GM12878 (cell line): ENCODE data around the gene CHDH. TPM values are rescaled to one million over a fixed set of nuclear protein-coding genes. Genes with fewer than 3 reads are reported as not detected.
A peak's percentile ranks its signal among the peaks of the same experiment; 100 is the strongest.

Source experiments
- ATAC-seq: fragments of 200-7000 bp; cut with Tn5 transposase; 3 replicates; pipeline ENCODE4 v1.9.1; 2020; ENCODE audit warnings: mild to moderate bottlenecking, moderate library complexity
- BruUV-seq: library from RNA; stranded (reverse); fragments of 400-500 nt; replicated peaks from 2 replicates; lab custom pipeline; 2021; lab: Mats Ljungman, UMichigan
- CTCF ChIA-PET: fragments of 300-600 bp; sonication (Branson Sonifier 250); formaldehyde crosslinking; extraction: SDS; loops from one replicate; lab custom pipeline; 2021; ENCODE audit warnings: inconsistent platforms; lab: Yijun Ruan, JAX
- POLR2A ChIA-PET: fragments of 350-600 bp; formaldehyde crosslinking; extraction: SDS; loops from one replicate; lab custom pipeline; 2021; ENCODE audit warnings: inconsistent platforms; lab: Charles Lee
- RAD21 ChIA-PET: fragments of 300-600 bp; sonication (Branson Sonifier 250); formaldehyde crosslinking; loops from one replicate; lab custom pipeline; 2023; ENCODE audit warnings: antibody characterized with exemption; ENCODE audit not compliant: unreplicated experiment; lab: Charles Lee
- SMC1A ChIA-PET: fragments of 300-600 bp; sonication (Branson Sonifier 250); formaldehyde crosslinking; loops from one replicate; lab custom pipeline; 2023; ENCODE audit not compliant: unreplicated experiment, uncharacterized antibody; lab: Charles Lee
- DNase-seq: peaks from one replicate; pipeline ENCODE4 v3.0.0-alpha.2; 2011; ENCODE audit warnings: low read depth, low spot score
- FAIRE-seq: peaks from 3 replicates; lab custom pipeline; 2011; peaks lifted over from hg19 to GRCh38; lab: Jason Lieb, UNC
- H2AFZ ChIP-seq: 2 replicates; pipeline ENCODE4 v1.6.0; 2011; ENCODE audit warnings: low read depth, low read length, control low read depth; ENCODE audit not compliant: control insufficient read depth
- H3K27ac ChIP-seq: 2 replicates; pipeline ENCODE4 v1.5.1; 2011; ENCODE audit warnings: control low read depth; ENCODE audit not compliant: control insufficient read depth, insufficient read depth
- H3K27me3 ChIP-seq, 2 experiments: replicated peaks in 1 of 2; 2 replicates each; pipeline versions ENCODE4 v1.6.0 to v1.6.1; 2011; ENCODE audit warnings: low read length in 1 of 2; ENCODE audit not compliant: control insufficient read depth in 2 of 2, insufficient read depth in 2 of 2
- H3K36me3 ChIP-seq, 2 experiments: 2 replicates each; pipeline ENCODE4 v1.5.1; 2011; ENCODE audit warnings: low read length in 1 of 2; ENCODE audit not compliant: control insufficient read depth in 2 of 2, insufficient read depth in 2 of 2
- H3K4me1 ChIP-seq: 2 replicates; pipeline ENCODE4 v1.6.1; 2011; ENCODE audit warnings: mild to moderate bottlenecking, low read length, moderate library complexity, mixed read lengths; ENCODE audit not compliant: control insufficient read depth, insufficient read depth
- H3K4me2 ChIP-seq: 2 replicates; pipeline ENCODE4 v1.6.0; 2011; ENCODE audit warnings: control low read depth; ENCODE audit not compliant: control insufficient read depth, insufficient read depth
- H3K4me3 ChIP-seq: fragments of 200-600 bp; sonication (generic); 2 replicates; pipeline ENCODE4 v1.5.1; 2016
- H3K79me2 ChIP-seq: 2 replicates; pipeline ENCODE4 v1.6.0; 2011; ENCODE audit warnings: low read length; ENCODE audit not compliant: control insufficient read depth, insufficient read depth
- H3K9ac ChIP-seq: 2 replicates; pipeline ENCODE4 v1.8.0; 2011; ENCODE audit warnings: low read length, control low read depth, mixed read lengths; ENCODE audit not compliant: control insufficient read depth, insufficient read depth
- H3K9me3 ChIP-seq: replicated peaks from 3 replicates; pipeline ENCODE4 v1.5.1; 2011; ENCODE audit warnings: mild to moderate bottlenecking, low read length; ENCODE audit not compliant: control insufficient read depth, insufficient read depth
- H4K20me1 ChIP-seq: 2 replicates; pipeline ENCODE4 v1.6.0; 2011; ENCODE audit not compliant: control insufficient read depth, insufficient read depth
- ASH2L ChIP-seq: fragments of 300-600, 200-600 bp; sonication (generic); IDR thresholded peaks from 2 replicates; pipeline ENCODE4 v1.6.1; 2017; ENCODE audit warnings: low read depth, mild to moderate bottlenecking, borderline replicate concordance
- BHLHE40 ChIP-seq, 2 experiments: fragments of 450-650 bp in 1 of 2; IDR thresholded peaks; 2 replicates each; pipeline ENCODE4 v1.6.1; 2011 to 2017; ENCODE audit warnings: low read depth in 2 of 2, borderline replicate concordance in 1 of 2, improper control_type of control experiment in 1 of 2, low read length in 1 of 2, mild to moderate bottlenecking in 1 of 2
- CBX3 ChIP-seq: fragments of 200-600 bp; sonication (generic); IDR thresholded peaks from 2 replicates; pipeline ENCODE4 v1.6.1; 2016; ENCODE audit warnings: low read depth, borderline replicate concordance
- CREB1 ChIP-seq: IDR thresholded peaks from 2 replicates; pipeline ENCODE4 v1.6.1; 2012; ENCODE audit warnings: low read depth, mild to moderate bottlenecking, inconsistent platforms
- IKZF2 ChIP-seq, 2 experiments: fragments of 450-650 bp; IDR thresholded peaks; 2 replicates each; pipeline ENCODE4 v1.6.1; 2017; ENCODE audit warnings: mild to moderate bottlenecking in 2 of 2, moderate library complexity in 2 of 2
- MYC ChIP-seq: IDR thresholded peaks from 2 replicates; pipeline ENCODE4 v1.6.1; 2011; ENCODE audit warnings: mild to moderate bottlenecking, low read length, moderate library complexity, inconsistent platforms; ENCODE audit not compliant: insufficient read depth, insufficient replicate concordance, insufficient read length, severe bottlenecking
- POU2F2 ChIP-seq: IDR thresholded peaks from 3 replicates; pipeline ENCODE4 v1.6.1; 2011; ENCODE audit warnings: low read depth, mild to moderate bottlenecking, low read length, borderline replicate concordance
- SPI1 ChIP-seq: IDR thresholded peaks from 2 replicates; pipeline ENCODE4 v1.6.1; 2011; ENCODE audit warnings: low read depth, mild to moderate bottlenecking, low read length, moderate library complexity, borderline replicate concordance; ENCODE audit not compliant: insufficient read depth
- WRNIP1 ChIP-seq: IDR thresholded peaks from 2 replicates; pipeline ENCODE4 v1.6.1; 2011; ENCODE audit warnings: low read depth, low read length, improper control_type of control experiment, borderline replicate concordance
- ZNF384 ChIP-seq: IDR thresholded peaks from 2 replicates; pipeline ENCODE4 v1.6.1; 2012; ENCODE audit warnings: low read depth, mild to moderate bottlenecking, low read length, improper control_type of control experiment, borderline replicate concordance
- WGBS: methylation state at CpG from one replicate; pipeline ENCODE4 v1.1.6; 2016; ENCODE audit warnings: low lambda C conversion rate; ENCODE audit not compliant: insufficient replicate concordance, insufficient coverage; ENCODE audit errors: missing lambda C conversion rate; 5-methylcytosine and 5-hydroxymethylcytosine counted together
- in situ Hi-C: fragments of 300-500 bp; cut with MboI; formaldehyde crosslinking; loops from 9 replicates; pipeline ENCODE4 v1.14.3; 2018; ENCODE audit warnings: mixed read lengths
- intact Hi-C: fragments of 100-400 bp; cut with micrococcal nuclease; formaldehyde crosslinking; loops from one replicate; pipeline ENCODE4 v1.14.2; 2022; ENCODE audit not compliant: unreplicated experiment
- polyA plus RNA-seq, 11 experiments: library from polyadenylated mRNA; depleted of rRNA in 4 of 11; unstranded in 6 of 11; stranded (reverse) in 5 of 11; fragments of >200 nt; fragmentation: Nextera tagmentation in 4 of 11; fragmentation: Illumina TruSeq in 1 of 11; extraction: Ambion mirVana in 4 of 11; extraction: Trizol in 1 of 11; gene quantifications; 1 replicate in 1 of 11; 2 replicates in 10 of 11; pipeline versions ENCODE4 v1.2.1 to v1.2.3, GENCODE V29; 2011 to 2016; ENCODE audit warnings: inconsistent platforms in 2 of 11, missing spikeins in 2 of 11, low read depth in 1 of 11
- total RNA-seq, 4 experiments: library from RNA; depleted of rRNA in 3 of 4; stranded (reverse); fragments of >200 nt in 3 of 4; fragmentation: Illumina TruSeq in 1 of 4; extraction: Trizol in 1 of 4; gene quantifications; 2 replicates each; pipeline versions ENCODE4 v1.2.1 to v1.2.3, GENCODE V29; 2013 to 2021
- TF ChIP-seq, protein P1 (sequence below), 3 experiments: IDR thresholded peaks in 2 of 3; conservative IDR thresholded peaks in 1 of 3; 2 replicates each; pipeline ENCODE4 v1.5.1; 2011; ENCODE audit warnings: low read depth in 3 of 3, low read length in 3 of 3, mild to moderate bottlenecking in 3 of 3, control low read depth in 2 of 3, moderate library complexity in 2 of 3, inconsistent platforms in 1 of 3, mixed read lengths in 1 of 3; ENCODE audit not compliant: control insufficient read depth in 2 of 3, insufficient read depth in 1 of 3; ENCODE audit errors: extremely low read depth in 1 of 3
- TF ChIP-seq, protein P2 (sequence below): IDR thresholded peaks from 2 replicates; pipeline ENCODE4 v1.6.1; 2012; ENCODE audit warnings: low read depth, low read length, improper control_type of control experiment
- TF ChIP-seq, protein P3 (sequence below): fragments of 450-650 bp; IDR thresholded peaks from 2 replicates; pipeline ENCODE4 v1.6.1; 2016; ENCODE audit warnings: mild to moderate bottlenecking
- TF ChIP-seq, protein P4 (sequence below): fragments of 450-650 bp; IDR thresholded peaks from 2 replicates; pipeline ENCODE4 v1.6.1; 2014; ENCODE audit warnings: mild to moderate bottlenecking
- TF ChIP-seq, protein P5 (sequence below): IDR thresholded peaks from 2 replicates; pipeline ENCODE4 v1.6.1; 2011; ENCODE audit warnings: low read depth, mild to moderate bottlenecking, low read length, moderate library complexity, borderline replicate concordance; ENCODE audit errors: extremely low read depth

CHDH gene
- total and polyA plus RNA-seq, 10 of the 15 experiments (the other 5 are each of a cell fraction or from before 2014, with no cell fraction given): 0.95 to 8.3 (median 2.9) TPM

DNA sequence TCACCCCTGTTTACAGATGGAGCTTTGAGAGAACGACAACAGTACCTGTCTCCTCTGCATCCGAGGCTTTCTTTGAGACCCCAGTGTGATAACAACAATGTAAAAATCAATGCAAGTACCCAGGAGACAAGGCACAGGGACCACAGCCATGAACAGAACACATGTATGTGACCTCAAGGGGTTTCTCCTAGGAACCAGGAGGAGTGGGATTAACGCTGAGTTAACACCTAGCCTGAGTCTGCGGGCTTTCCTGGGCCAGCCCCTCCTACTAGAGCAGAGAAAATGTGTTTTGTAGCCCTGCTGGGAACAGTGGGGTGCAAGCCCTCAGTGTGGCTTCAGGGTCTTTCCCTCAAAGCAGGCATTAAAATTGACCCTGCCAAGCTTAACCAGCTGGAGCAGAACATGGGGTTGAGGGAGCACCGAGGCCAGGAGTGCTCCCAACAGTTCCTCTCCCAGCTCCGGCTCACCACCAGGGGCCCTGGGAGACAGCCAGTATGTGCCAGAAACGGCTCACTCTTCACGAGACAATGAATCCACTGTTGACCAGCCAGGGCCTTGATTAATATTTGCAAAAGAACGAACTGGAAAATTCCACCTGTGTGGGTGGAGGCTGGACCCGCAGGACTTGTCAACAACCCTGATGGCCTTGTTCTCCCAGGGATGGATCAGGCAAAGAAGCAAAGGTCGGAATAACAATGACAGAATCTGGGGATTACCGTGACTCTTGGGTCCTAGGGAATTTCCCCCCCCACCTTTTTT is 3.6 kb downstream of the CHDH start:
- no peak for DNase-seq
- Histone ChIP-seq H3K27me3 (no peaks in the 10 kb centered on the region), H4K20me1 (no peaks in the 10 kb centered on the region), H3K4me2 (peak overlapping the region; percentile 82), H3K4me1 (peaks cover 39% of the 10 kb centered on the region), H3K79me2 (peaks cover 18% of the 10 kb centered on the region), H3K4me3 (no peak overlapping the region), H3K9me3 (no peaks in the 10 kb centered on the region), H3K27ac (peak overlapping the region; percentile 55), H3K36me3 (no peaks in the 10 kb centered on the region), H3K9ac (peak overlapping the region; percentile 18), H2AFZ (peak overlapping the region; percentile 12)
- no peak for FAIRE-seq
- no TSS peak for BruUV-seq
- 16% methylated on average over 12 of the region's 12 CpGs for WGBS
- in situ Hi-C loops: no loop called here
- intact Hi-C loops: loop anchor here (10.0 kb wide), 1 partner anchor 98 kb away; no protein-coding TSS in a partner anchor
- peak; percentile 0; the same call in 2 of the 3 replicates for ATAC-seq
- RAD21 ChIA-PET: interaction anchor here (0.9 to 5.1 kb wide), 6 partner anchors 14 to 201 kb away, joined by 3 to 41 read pairs (median 4); no protein-coding TSS in a partner anchor
- SMC1A ChIA-PET: interaction anchor here (1.2 to 3.3 kb wide), 5 partner anchors 35 to 194 kb away, joined by 3 to 21 read pairs (median 10); no protein-coding TSS in a partner anchor
- POLR2A ChIA-PET: interaction anchor here (0.7 to 4.1 kb wide), 5 partner anchors 49 to 194 kb away, joined by 3 to 30 read pairs (median 5); partner anchors contain the start of gene SELENOK
- CTCF ChIA-PET: interaction anchor here (0.9 to 2.5 kb wide), 3 partner anchors 13 to 34 kb away, joined by 3 to 8 read pairs (median 5); no protein-coding TSS in a partner anchor
- peak; percentile 79; the same call in 1 of the 2 replicates for TF ChIP-seq ZNF384
- TF ChIP-seq, protein P1, sequence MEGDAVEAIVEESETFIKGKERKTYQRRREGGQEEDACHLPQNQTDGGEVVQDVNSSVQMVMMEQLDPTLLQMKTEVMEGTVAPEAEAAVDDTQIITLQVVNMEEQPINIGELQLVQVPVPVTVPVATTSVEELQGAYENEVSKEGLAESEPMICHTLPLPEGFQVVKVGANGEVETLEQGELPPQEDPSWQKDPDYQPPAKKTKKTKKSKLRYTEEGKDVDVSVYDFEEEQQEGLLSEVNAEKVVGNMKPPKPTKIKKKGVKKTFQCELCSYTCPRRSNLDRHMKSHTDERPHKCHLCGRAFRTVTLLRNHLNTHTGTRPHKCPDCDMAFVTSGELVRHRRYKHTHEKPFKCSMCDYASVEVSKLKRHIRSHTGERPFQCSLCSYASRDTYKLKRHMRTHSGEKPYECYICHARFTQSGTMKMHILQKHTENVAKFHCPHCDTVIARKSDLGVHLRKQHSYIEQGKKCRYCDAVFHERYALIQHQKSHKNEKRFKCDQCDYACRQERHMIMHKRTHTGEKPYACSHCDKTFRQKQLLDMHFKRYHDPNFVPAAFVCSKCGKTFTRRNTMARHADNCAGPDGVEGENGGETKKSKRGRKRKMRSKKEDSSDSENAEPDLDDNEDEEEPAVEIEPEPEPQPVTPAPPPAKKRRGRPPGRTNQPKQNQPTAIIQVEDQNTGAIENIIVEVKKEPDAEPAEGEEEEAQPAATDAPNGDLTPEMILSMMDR (IDR thresholded peaks at IDR 0.05 in 2 of 3, conservative IDR thresholded peaks at IDR 0.05 in 1 of 3; ENCODE audit: control insufficient read depth in 2 of 3, extremely low read depth in 1 of 3, insufficient read depth in 1 of 3, low read depth in 3 of 3, low read length in 3 of 3): peak in 2 of 3 experiments; percentile 13 to 23; a peak in 2 of 6 replicates
- no peak for TF ChIP-seq WRNIP1
- no peak for TF ChIP-seq SPI1
- TF ChIP-seq, protein P2, sequence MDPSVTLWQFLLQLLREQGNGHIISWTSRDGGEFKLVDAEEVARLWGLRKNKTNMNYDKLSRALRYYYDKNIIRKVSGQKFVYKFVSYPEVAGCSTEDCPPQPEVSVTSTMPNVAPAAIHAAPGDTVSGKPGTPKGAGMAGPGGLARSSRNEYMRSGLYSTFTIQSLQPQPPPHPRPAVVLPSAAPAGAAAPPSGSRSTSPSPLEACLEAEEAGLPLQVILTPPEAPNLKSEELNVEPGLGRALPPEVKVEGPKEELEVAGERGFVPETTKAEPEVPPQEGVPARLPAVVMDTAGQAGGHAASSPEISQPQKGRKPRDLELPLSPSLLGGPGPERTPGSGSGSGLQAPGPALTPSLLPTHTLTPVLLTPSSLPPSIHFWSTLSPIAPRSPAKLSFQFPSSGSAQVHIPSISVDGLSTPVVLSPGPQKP: no peak
- TF ChIP-seq BHLHE40 (IDR thresholded peaks at IDR 0.05; ENCODE audit: borderline replicate concordance in 1 of 2, low read depth in 2 of 2, low read length in 1 of 2): peak in 1 of 2 experiments; percentile 60; a peak in 2 of 4 replicates
- no peak for TF ChIP-seq ASH2L
- TF ChIP-seq CREB1: no peak
- TF ChIP-seq IKZF2 (IDR thresholded peaks at IDR 0.05): peak; percentile 73
- no peak for TF ChIP-seq POU2F2
- TF ChIP-seq, protein P3, sequence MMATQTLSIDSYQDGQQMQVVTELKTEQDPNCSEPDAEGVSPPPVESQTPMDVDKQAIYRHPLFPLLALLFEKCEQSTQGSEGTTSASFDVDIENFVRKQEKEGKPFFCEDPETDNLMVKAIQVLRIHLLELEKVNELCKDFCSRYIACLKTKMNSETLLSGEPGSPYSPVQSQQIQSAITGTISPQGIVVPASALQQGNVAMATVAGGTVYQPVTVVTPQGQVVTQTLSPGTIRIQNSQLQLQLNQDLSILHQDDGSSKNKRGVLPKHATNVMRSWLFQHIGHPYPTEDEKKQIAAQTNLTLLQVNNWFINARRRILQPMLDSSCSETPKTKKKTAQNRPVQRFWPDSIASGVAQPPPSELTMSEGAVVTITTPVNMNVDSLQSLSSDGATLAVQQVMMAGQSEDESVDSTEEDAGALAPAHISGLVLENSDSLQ: no peak
- TF ChIP-seq MYC: no peak
- TF ChIP-seq, protein P4, sequence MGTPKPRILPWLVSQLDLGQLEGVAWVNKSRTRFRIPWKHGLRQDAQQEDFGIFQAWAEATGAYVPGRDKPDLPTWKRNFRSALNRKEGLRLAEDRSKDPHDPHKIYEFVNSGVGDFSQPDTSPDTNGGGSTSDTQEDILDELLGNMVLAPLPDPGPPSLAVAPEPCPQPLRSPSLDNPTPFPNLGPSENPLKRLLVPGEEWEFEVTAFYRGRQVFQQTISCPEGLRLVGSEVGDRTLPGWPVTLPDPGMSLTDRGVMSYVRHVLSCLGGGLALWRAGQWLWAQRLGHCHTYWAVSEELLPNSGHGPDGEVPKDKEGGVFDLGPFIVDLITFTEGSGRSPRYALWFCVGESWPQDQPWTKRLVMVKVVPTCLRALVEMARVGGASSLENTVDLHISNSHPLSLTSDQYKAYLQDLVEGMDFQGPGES: no peak
- TF ChIP-seq CBX3: no peak
- TF ChIP-seq, protein P5, sequence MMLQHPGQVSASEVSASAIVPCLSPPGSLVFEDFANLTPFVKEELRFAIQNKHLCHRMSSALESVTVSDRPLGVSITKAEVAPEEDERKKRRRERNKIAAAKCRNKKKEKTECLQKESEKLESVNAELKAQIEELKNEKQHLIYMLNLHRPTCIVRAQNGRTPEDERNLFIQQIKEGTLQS: no peak
